Retinal pigment epithelial cell (primary cell): ENCODE data around the gene THRB.
A peak's percentile ranks its signal among the peaks of the same experiment; 100 is the strongest.

Experiments
- DNase-seq: peaks from one replicate; pipeline ENCODE4 v3.0.0-alpha.2; 2010; ENCODE audit warnings: low read depth
- H3K4me3 ChIP-seq: 2 replicates; pipeline ENCODE4 v1.5.1; 2011; ENCODE audit warnings: mild to moderate bottlenecking, low read length, control low read depth, moderate library complexity
- CTCF ChIP-seq: conservative IDR thresholded peaks from 2 replicates; pipeline ENCODE4 v1.5.1; 2011; ENCODE audit warnings: low read depth, low read length, control low read depth, inconsistent platforms

Gene THRB

GRCh38 chr3:24372559-24373197 is 122.0 kb downstream of the THRB start:
- DNase-seq: no peak
- TF ChIP-seq CTCF: no peak
- H3K4me3 ChIP-seq: no peak overlapping the region

GRCh38 chr3:24370352-24371090 is 124.1 kb downstream of the THRB start:
- TF ChIP-seq CTCF: no peak
- no peak for DNase-seq
- no peak overlapping the region for H3K4me3 ChIP-seq

- no peak for DNase-seq
- no peak for TF ChIP-seq CTCF
- no peak overlapping the region for H3K4me3 ChIP-seq
These were observed 126.0 kb downstream of the THRB start for GRCh38 chr3:24368605-24369004.

GRCh38 chr3:24367664-24368264 is 126.9 kb downstream of the THRB start:
- TF ChIP-seq CTCF: no peak
- DNase-seq: no peak
- H3K4me3 ChIP-seq: no peak overlapping the region

GRCh38 chr3:24367216-24367615 is 127.4 kb downstream of the THRB start:
- DNase-seq: no peak
- TF ChIP-seq CTCF: no peak
- H3K4me3 ChIP-seq: no peak overlapping the region

GRCh38 chr3:24365168-24365567 is 129.5 kb downstream of the THRB start:
- TF ChIP-seq CTCF: peak; percentile 39
- peak; percentile 90 for DNase-seq
- no peak overlapping the region for H3K4me3 ChIP-seq
